HG02870 (cell line): Measurements from ENCODE around the gene ASCL5.
A peak's percentile ranks its signal among the peaks of the same experiment; 100 is the strongest.

ENCODE experiments used
- ATAC-seq: cut with Tn5 transposase; IDR thresholded peaks from one replicate; pipeline ENCODE4 v1.9.1; 2021; ENCODE audit warnings: mild to moderate bottlenecking, moderate library complexity; ENCODE audit not compliant: unreplicated experiment

Gene ASCL5

DNA sequence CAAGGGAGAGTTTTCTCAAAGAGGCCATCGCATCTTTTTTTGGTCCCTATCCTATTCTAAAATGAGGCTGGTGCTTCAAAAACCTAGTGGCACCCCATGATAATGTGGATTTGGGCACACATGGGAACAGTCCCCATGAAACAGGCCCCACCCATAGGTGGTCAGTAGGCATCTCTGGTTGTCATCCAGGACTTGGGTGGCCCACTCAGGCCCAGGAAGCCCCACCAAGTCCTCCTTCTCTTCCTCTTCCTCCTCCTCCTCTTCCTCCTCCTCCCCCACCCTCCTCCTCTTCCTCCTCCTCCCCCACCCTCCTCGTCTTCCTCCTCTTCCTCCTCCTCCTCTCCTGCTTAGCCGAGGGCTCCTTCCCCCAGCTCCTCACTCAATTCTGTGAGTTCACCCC is 15.3 kb downstream of the ASCL5 start:
- ATAC-seq: no peak

GRCh38 chr1:201111156-201111555 is 15.8 kb downstream of the ASCL5 start:
- ATAC-seq: no peak

DNA sequence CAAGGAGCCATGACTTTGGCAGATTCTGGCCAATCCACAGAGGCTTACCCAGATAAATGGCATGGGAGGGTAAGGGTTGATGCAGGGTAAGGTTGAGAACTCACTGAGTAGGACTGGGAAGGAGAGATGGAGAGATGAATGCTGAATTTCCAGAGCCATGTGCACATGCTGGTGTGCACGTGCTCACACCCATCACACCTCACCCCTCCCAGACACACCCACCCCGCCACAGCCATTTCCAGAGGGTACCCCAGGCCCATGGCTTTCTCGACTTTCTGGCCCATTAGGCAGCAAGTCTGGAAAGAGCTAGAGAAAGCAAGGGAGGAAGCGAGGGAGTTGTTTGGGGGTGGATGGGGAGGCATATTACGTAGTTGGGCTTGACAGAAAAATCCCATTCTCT is 16.4 kb downstream of the ASCL5 start:
- ATAC-seq: no peak

- ATAC-seq: no peak
These were observed 16.8 kb downstream of the ASCL5 start for GRCh38 chr1:201110138-201110537.

DNA sequence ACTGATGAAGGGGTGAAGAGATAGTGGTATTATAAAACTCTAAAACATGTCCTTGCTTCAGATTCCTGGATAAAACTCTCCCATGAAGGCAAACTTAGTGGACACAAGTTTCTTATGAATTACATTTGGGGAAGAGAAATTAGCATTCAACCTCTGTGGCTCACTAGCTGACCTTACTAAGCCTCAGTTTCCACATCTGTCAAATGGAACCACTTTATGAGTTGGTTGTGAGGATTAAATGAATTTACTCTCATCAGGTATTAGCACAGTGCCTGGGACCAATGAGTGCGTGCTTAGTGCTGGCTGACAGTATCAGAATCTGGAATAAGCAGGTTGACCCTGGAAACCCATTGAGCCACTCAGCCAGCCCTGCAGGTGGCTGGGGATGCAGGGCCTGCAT is 17.3 kb downstream of the ASCL5 start:
- ATAC-seq: no peak

GRCh38 chr1:201108614-201109013 is 18.4 kb downstream of the ASCL5 start:
- no peak for ATAC-seq

GRCh38 chr1:201105688-201106087 is 21.3 kb downstream of the ASCL5 start:
- ATAC-seq: no peak

DNA sequence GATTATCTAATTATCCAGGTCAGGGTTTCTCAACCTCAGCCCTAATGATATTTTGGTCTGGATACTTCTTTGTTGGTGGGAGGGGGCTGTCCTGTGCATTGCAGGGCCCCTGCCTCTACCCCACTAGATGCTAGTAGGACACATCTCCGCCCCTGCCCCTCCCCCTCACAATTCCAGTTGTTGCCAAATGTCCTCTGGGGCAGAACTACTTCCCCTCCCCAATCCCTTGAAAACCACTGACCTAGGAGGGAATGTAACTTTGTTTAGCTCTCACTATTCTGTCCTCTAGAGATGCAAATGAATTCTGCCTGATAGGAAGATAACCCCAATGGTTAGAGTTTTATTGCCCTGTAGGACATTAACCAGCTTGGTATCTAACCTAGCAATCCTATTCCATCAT is 22.8 kb downstream of the ASCL5 start:
- no peak for ATAC-seq

DNA sequence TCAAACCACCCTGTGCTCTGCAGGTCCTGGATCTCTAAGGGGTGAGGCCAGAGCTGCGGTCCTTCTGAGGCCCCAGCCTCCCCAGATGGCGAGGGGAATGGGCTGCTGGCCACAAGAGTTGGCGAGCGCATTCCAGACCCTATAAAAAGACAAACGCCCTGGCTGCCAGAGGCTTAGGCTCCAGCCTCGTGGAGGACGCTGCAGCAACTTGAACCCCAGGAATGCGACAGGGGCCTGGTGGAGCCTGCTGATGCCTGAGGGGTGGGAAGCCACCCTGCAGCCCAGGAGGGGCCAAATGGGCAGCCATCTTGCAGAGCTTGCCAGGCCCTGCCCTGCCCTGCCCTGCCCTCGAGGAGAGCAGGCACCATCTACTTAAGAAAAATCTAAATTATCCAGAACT is 23.3 kb downstream of the ASCL5 start:
- no peak for ATAC-seq

DNA sequence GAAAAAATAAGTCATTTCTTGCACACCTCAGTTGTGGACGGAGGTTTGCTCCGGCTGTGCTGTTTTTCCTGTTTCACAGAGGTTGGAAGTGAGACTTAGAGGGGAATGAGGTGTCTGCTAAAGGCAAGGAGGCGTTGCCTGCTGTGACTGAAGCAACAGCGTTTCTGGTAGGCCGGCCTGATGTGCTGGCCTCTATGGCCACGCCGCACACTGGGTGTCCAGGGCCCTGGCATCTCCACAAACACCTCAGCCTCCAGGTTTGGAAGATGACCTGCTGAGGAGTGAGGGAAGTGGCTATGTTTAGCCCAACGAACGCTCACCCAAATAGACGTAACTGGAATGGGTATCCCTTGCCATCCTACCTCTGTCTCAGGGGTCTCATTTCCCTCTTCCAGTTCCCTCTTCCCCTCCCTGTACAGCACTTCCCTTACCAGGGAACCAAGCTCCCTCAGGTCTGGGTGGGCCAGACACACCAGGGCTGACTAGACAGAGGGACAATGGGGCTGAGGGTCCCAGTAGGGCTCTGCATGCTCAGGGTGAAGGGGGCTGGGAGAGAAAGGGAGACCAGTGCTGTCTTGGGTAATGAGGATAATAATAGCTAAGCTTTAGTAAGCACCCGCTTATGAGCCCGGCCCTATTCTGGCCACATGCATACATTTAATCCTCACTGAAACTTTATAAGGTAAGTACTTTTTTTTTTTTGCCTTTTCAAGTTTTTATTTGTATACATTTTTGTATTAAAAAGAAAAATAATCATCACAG is 26.6 kb downstream of the ASCL5 start:
- no peak for ATAC-seq

DNA sequence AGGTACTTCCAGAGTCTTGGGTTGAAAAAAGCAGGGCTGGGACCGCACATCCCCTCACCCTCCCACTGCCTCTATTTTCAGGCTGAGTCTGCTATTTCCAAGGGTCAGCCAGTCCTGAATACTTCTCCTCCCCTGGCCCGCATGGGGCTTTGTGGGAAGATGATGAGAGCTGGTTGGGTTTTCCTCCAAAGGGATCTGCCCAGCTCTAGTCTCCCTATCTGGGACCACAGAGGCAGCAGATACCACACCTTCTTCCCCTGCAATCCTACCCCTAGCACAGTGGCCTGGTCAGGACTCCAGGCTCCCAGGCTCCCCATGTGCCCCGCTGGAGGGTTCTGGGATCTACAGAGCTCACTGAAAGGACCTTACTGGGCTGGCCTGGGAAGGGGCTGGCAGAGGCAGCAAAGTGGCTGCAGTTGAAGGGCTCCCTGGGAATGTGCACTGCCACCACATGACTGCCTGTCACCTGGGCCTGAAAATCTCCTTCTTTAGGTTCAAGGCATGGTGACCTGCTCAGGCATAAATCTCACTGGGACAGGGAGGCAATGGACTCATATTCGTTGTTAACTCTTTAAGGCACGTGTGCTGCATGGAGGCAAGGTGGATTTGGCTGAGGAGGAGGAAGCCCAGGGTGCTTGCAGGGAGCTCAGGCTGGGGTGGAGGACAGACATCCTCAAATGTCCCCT is 27.8 kb downstream of the ASCL5 start:
- ATAC-seq: no peak

- no peak for ATAC-seq
These were observed 29.8 kb downstream of the ASCL5 start for GRCh38 chr1:201096977-201097856.

DNA sequence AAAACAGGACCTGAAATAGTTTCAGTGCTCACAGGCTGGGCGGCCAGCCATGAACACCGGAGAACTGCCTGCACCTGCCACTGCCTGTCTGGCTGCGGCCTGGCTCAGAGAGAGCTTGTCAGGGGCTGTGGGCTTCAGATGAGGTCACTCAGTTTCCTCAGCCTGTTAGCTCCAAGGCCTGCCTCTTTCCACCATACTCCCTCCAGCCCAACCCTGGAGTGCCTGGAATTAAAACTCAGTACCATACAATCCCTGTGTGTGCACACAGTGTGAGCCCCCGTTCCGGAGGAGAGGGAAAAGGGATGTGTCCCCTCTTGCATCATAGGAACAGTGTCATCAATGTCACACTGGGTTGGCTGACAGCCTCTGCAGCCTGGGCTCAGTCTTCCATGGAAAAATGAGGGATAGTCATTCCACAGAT is 30.9 kb downstream of the ASCL5 start:
- ATAC-seq: peak; percentile 47

DNA sequence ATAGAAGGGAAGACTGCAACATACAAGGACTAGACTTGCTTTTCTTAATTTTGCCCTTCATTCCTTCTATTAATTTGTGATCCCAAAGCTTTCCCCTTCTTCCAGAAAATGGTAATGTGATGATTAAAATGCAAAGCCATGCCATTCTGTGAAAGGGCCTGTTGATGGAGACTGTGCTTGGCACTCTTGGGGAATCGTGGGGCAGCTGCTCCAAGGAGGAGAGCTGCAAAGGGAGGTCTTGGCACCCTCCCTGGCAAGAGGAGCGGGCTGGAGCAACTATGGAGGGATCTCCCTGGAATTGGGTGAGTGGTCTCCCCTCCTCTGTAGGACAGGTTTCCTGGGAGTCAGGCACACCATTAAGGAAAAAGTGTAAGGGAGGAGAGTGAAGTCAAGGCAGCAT is 31.4 kb downstream of the ASCL5 start:
- no peak for ATAC-seq

GRCh38 chr1:201094832-201095231 is 32.2 kb downstream of the ASCL5 start:
- ATAC-seq: no peak

DNA sequence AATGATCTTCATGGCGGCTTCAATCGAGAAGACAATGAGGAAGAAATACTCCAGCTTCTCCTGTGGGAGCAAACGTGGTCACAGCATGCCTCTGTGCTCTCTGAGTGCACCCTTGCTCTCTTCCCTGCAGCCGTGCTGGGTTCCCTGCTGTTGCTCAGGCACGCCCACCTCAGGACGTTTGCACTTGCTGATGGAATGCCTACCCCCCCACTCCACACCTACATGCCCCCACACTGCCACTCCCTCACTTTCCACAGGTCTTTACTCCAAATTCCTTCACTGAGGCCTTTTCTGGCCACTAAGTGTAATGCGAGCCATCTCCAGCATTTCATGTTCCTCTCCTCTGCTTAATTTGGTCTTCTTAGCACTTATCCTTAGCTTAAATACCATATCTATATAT is 33.0 kb downstream of the ASCL5 start:
- ATAC-seq: no peak

DNA sequence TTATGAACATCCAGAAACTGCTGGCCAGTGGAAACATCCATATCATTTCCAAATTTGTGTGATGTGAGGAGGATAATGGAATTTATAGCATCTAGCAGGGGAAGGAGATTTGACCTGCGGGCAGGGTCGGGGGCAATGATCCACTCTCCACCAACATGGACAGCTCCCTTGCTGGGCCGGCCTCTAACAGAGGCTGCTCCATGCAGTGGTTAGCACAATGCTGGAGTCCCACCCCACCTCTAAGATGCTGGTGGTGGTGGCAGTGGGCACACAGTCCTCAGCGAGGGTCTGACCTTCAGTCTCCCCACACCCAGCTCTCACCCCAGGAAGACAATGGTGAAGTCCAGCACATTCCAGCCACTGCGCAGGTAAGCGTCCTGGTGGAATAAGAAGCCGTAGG is 33.4 kb downstream of the ASCL5 start:
- no peak for ATAC-seq

GRCh38 chr1:201092738-201093137 is 34.2 kb downstream of the ASCL5 start:
- no peak for ATAC-seq

- no peak for ATAC-seq
These were observed 35.7 kb downstream of the ASCL5 start for GRCh38 chr1:201091256-201091655.

DNA sequence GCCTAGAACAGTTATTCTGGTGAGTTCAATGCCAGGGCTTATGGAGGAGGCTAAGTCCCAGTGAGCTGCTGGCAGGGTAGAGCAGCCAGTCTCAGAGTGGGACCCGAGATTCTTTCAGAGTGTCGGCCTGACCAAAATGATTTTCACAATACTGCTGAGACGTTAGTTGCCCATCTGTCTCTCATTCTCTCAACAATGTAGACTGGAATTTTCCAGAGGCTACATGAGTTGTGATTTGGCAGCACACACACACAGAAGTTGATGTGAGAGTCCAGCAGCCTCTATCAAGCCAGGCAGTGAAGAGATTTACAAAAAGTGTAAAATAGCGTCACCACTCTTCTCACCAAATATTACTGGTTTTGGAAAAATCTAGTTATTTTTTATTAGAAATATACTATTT is 36.4 kb downstream of the ASCL5 start:
- ATAC-seq: no peak

- ATAC-seq: no peak
These were observed 37.4 kb downstream of the ASCL5 start for GRCh38 chr1:201089596-201089995.
